NCI-H2196 treated with DMSO at 0.1 percent for 48 hours (cell line): ENCODE data around the gene LRRC1.

Experiments
- DNase-seq: peaks from one replicate; lab custom pipeline; 2025; ENCODE audit not compliant: unreplicated experiment; lab: John Stamatoyannopoulos, UW

LRRC1 gene

DNA sequence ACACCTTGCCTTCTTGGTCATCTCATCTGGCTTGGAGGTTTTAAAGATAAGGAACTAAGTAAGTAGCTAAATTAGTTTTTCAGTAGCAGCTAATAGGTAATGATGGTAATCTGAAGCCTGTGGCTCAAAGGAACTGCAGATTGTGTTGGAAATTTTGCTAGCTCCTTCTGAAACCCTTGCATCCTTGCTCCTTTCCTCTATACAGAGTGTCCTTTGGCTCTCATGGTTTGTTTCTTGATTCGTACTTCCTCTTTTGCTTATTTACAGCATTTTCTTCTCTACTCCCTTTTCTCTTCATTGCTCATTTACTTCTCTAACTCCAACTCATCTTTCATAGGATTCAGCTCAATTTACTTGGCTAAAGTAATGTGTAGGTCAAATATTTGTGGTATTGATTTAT lies 19.0 kb downstream of the LRRC1 start:
- DNase-seq = no peak

DNA sequence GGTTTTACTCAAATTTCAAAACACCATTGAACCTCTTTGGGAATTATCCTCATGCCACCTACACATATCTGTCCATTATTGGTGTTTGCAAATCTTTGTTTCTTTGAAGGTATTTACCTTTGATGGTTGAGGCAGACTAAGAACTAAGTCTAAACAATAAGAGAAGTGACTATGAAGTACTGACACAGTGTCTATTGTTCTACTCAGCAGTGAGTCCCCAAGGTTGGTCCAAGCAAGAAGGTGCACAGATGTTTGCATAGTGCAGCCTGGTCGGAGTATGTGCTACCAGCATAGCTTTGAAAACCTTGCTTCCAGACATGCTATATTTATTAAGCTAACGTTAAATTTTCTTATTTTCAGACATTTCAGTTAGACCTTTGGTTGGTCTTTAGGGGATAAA lies 19.5 kb downstream of the LRRC1 start:
- no peak for DNase-seq

DNA sequence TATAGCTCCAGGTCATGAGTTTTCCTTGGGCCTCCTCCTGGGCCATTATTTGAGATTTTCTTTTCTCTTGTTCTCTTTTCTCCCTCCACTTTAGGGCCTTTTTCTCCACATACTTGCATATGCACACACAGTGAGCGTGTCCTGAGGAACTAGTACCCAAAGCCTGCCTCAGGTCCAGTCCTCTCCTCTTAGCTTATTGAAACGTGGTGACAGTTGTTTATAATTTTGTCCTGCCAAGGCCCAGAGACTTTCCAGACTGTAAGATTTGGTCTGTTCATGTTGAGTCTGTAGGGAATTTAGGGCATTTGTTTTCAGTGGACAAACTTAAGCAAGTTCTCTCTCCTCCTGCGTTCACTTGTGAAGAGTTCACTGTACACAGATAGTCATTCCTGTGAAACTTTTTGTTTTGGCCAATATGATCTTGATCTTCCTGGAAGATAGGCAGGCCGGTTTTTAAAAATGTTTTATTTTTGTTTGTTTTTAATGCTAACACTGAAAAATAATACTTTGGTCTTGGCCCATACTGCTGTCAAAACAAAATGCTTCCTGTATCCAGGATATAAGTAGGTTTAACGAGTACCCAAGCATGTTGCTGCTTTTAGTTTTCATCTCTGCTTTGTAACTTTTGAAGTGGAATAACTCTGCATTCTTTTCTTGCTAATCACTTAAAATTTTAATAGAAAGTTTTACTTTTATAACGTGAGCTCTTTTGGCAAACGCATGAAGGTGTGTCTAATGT lies 20.7 kb downstream of the LRRC1 start:
- DNase-seq = no peak

DNA sequence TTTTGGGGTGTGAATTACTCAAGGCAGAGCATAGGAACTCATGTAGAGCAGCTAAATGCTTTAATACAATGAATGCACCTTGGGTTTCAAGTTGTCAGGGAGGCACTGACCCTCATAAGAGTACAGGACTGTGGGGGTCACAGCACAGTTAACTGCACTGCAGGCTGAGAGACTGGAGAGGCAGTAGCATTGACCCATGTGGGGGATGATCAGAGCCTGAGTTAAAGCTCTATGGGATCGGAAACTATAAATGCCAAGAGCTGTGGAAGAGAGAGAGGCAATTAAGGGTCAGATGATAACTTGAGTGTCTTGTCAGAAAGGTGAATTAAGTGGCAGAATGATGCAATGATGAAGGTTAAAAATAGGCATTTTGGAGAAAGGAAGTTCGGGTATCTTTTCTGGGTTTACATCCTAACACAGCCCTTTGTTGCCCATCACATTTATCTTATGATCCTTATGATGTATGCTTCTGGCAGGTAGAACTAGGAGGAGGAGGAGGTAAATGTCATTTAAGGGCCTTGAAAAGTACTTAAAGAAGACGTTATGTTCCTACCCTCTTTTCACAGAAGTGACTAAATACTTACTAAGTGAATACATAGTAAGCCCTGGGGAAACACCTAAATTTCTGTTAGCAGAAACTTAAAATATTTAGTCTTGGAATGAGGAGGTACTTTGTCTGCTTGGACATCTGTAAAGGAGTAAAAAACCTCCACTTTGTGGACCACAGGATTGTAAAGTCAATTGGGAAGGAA lies 24.2 kb downstream of the LRRC1 start:
- DNase-seq = no peak

DNA sequence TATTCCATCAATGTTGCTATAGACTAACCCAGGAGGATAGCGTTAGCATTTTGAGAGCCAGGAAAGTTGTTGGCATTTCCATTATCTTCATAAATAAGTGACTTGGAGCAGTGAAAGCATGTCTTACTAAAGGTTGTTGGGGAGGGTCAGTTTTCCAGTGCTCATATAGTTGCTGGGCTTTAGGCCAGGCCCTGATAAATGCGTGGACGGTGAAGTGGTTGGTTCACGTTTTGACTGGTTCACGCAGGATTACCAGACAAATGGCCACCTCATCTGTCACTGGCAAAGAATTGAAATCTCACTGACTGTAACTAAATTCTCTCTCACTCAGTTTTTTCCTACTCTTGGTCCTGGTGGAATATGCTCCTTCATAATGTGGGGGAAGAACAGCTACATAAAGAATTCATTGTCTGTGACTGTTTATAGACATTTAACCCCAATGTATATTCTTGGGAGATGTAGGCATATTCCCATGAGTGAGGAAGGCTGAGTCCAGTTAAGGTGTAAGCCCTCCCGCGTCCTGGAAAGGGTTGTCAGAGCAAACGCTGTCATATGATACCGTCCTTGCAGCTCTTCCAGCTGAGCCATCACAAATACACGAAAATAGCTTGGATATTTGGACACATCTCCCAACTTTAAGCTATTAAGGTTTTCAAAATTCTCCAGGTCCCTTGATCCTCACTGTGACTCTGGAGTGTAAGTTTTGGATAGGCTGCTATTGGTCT lies 27.8 kb downstream of the LRRC1 start:
- no peak for DNase-seq

DNA sequence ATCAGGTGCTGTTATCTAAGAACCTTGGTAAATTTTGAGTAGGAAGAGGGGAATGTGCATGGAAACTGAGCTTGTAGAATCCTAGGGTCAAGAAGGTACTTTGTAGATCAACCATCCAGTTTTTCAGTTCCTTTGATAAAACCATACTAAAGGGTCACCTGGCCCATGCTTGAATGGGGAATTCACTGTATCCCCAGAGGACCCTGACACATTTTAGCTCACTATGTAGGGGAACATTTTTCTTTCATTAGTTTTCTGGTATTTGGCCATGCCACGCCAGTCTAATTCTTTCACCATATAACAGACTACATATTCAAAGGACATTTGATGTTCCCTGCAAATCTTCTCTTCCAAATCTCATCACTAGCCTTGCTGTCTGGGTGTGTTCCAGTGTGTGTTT lies 29.9 kb downstream of the LRRC1 start:
- DNase-seq = no peak

DNA sequence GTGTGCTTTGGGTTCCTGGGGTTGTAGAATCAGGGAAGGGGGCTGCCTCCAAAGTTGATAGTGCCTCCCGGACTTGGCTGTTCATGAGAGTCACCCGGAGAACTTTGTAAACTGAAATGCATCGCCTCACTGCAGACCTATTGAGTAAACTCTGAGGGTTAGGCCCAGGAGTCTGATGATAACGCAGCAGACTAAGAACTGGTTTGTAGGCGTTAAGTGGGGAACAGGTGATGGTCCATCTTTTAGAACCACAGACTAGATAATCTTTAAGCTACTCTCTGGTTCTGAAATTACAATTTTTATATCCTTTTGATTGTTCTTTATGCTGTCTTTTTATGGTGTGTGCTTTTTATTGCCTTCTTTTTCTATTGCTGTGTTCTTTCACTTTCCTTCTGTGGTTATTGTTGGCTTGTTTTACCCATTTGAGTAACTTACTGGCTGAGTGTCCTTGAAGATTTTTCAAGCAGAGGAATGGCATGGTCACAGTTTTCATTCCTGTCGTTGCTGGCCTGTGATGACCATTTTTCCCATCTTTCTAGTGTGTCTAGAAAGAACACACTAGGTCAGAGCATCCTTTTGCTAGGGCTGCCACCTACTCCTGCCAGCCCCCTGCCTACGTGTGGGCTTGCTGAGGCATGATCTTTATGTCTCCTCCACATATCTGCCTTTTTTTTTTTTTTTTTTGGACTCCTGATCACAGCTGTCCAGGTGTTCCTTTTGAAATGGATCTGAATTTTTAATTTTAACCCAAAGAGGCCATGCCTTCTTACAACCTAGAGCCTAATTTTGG lies 30.9 kb downstream of the LRRC1 start:
- DNase-seq = no peak

DNA sequence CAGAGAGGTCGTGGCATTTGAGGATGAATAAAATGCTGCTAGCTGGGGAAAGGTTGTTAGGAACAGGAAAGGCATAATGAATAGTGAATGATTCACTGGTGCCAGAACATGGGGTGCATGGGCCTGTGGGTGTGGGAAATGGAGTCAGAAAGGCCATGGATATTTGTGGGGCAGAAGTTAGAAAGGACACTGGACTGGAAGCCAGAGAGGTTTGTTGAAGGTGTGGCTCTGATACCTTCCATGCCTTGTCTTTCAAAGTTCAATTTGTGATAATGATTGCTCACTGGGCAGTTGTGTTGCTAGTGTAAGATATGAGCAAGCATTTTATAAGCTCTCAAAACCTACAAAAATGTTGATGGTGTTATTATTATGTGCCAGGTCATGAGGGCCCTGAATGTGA lies 32.7 kb downstream of the LRRC1 start:
- no peak for DNase-seq

DNA sequence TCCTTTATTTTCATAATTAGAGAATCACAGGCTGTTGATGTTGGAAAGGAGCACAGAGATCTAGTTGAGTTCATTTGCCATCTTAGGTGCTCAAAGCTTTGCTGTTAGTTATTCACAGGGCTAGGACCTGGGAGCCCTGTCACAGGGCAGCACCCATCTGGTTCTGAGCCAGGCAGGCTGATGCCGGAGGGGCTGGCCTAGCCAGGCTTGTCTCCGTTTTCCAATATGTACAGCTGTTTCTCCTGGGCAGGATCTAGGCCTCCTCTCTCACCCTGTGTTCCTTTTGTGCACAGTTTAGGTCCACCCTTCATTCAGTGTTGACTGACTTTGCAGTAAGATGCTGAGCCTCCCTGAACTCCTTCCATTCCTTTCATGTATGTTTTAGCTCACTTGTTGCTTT lies 33.4 kb downstream of the LRRC1 start:
- DNase-seq = no peak

DNA sequence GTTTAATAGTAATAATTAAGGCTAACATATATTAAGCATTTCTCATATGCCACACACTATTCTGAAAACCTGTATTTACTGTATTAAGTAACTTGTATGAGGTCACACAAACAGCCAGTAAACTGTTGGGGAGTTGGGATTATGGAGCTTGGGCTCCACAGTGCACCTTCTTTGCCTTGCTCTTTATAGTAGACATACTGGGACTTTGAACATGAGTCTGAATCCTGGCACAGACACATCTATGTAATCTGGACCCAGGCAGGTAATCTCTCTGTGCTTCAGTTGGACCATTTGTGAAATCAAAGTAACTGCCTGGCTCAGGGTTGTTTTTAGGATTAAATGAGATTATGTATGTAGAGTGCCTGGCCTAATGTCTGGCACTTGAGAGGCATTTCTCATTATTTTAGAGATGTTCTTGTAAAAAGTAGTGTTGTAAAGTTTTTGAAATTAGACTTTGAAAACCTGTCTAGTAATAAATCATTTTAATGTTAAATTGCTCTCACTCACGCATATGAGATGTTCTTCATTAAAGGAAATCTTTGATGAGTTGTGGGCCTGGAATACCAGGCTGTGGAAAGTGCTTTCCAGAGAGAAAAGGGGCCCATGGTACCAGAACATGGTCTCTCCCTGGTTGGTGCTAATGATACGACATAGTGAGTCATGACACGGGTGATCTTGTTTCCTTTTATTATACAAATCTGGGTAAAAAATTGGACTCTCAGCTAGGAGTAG lies 34.3 kb downstream of the LRRC1 start:
- DNase-seq = no peak

DNA sequence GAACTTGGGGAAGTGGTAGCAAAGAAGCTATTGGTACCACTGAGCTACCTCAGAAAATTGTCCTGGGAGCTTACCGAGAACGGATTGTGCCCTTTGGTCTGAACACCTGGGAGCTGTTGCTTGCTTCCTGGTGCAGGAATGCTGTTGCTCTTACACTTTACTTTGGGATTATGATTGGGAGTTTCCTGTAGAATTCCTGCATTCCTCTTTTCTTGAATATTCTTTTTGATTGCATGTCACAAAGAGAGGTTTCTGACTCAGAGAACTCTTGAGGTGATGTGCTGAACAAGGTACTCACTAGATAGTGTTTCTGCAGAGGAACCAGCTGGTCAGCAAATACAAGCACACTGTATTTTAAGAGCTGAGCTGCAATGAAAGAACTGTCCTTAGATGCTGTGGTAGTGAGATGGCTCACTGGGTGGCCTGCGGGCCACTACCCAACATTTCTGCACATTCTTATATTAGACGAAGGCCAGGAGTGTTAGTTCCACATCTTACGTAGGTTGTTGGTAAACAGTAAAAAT lies 35.0 kb downstream of the LRRC1 start:
- DNase-seq = no peak

DNA sequence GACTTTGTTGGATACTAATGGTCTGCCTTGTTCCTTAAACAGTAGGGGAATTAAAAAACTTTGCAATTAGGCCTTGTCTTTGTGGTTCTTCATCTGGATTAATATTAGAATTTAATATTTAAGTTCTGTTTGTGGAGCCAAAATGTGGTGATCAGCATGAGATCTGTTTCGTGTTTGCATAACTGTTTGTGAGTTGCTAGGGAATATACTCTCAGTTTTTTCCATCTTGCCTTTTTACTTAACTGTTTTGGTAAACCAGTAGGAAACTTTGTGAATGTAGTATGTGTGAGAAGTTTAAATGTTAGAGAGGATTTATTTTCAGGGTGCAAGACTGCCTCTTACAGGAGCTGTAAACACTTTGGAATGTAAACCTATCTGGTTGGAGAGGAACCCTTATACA lies 35.6 kb downstream of the LRRC1 start:
- no peak for DNase-seq

DNA sequence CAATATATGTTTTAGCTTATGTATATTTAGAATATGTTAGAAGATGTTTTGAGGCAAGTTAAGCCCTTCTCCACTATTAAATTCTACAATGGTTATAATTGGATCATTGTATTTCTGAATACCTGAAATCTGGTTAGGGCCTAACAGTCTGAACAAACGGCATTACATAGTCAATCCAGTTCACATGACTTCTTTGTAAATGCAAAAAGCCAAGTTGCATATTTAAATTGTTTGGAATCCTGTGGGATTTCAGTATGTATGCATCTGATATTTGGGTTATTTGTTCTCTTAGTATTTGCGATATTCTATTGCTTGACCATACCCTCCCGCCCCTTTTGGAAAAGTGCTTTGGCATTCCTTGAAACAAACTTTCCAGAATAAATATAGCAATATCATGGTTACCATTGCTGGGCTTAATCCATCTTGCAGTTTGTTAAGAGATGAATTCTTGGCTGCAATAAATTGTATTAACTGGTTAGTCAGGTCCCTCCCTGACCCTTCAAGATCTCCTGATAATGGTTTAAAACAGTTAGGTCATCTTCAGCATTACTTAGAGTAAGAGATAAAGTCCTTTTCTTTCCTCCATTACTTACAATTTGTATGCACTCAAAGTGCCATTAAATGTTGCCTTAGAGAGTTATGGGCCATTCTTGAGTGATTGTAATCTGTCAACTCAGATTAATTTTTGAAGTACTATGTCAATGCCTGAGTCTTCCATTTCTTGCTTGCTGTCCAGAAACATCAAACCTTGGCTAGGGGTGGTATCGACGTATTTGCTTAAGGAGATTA lies 36.5 kb downstream of the LRRC1 start:
- no peak for DNase-seq

DNA sequence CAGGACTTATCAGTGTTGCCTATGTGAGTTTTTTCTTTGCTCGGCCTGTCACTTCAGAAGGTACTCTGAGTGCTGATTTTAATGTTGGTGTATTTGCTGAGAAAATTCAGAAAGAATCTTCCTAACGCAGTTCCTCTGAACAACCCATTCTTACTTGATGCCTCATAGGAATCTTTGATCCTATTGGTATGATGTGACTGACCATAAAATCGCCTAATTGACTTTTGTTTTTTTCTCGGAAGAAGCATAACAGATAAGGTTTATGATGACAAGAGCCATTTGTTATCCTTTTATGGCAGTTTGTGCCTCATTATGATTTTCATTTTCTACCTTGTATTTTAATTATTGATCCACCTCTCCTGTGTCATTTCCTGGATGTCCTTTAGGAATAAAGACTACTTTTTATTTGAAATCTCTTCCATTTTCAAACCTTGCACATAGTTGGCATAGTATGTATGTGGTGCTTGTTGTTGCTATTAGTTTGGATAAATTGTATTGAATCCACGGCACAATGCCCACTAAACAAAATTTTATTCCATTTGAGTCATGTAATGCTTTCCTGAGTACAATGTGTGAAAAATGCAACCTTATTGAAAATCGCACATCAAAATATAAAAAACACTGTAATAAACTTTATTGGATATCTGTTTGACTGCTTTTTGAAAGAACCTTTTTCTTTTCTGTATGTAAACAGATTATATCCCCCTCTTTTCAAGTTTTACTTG lies 37.3 kb downstream of the LRRC1 start:
- no peak for DNase-seq

DNA sequence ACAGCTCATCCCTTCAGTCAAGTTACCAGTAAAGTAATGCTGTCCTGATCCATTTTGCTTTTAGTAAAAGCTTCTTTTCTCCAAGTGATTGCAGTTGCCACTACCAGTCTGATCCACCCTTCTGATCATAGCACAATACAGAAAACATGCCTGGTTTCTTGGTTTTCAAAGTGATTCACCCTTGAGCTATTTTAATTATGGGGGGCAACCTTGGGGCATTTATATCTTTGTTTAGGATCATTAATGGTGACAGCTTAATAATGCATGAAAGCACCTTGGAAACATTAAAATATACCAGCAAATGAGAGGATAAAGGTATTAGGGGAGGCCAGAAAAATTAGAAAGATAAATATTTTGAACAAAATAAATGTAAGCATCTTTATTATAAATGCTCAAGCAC lies 38.4 kb downstream of the LRRC1 start:
- DNase-seq = no peak

DNA sequence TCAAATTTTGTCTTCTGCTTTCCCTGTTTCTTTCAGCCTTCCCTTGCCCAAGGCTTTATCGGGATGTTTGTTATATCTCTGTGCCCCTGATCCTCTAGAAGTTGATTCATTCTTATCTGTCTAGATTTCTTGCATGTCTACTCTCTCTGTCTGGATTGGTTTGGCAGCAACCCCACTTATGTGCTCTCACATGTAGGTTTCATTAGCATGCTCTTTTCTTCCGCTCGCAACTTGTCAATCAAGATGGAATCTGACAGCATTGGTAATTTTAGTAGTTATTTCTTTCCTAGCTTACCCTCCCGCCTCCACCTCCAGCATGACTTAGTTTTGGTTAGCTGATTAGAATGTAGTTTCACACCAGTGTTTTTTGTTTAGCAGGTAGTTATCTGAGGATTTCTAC lies 39.3 kb downstream of the LRRC1 start:
- DNase-seq = no peak

DNA sequence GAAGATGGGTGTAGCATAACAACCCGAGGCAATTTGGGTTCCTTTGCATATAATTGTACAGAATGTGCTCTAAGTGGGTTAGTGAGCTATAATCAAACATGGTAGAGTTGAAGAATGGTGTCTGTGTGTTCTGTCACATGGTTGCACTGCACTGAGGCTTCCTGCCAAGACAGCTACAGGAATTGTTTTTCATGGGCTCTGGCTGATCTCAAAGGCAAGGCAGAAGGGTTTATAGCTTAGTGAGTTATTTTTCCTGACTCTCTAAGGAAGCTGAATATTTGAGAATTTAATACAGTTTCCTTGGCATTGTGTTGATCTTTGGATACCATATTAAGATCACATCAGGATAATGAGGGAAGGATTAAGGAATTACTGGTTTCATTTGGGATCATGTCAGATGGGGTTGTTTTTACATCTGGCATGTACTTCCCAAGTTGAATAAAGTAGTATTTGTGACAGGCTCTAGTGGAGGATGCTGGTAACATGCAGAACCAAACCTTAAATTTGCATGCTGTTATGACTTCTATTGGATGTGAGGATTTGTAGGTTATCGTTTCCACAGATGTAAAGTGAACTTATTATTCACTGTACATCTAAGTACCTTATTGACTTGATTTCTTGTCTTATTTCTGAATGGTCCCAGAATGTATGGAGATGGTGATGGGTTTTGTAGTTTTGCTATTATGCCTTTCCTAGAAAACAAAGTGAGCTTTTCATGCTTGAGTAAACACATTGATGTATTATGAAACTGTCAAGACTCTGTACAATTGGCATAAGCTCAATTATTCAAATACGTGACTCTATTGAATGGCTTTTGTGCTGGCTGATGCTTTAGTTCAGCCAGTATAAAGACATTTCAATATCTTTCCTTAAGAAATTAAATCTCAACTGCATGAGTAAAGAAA lies 43.3 kb downstream of the LRRC1 start:
- peak; percentile 8 for DNase-seq

DNA sequence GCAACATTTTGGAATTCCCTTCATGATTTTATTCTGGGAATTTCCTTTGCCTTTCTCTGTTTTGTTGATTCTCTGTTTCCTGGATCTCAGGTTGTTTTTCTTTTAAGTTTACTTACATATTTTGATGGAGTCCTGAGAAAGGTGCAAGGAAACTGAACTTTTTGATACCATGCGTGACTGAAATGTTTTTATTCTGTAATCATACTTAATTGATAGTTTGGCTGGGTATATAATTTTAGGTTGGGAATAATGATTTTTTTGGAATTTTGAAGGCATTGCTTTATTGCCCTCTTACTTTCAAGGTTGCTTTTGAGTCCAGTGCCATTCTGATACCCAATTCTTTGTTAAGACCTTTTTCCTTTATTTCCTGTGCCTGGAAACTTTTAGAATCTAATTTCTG lies 45.2 kb downstream of the LRRC1 start:
- no peak for DNase-seq
